Measurements from ENCODE around the gene DOK5. TPM values are rescaled to one million over a fixed set of nuclear protein-coding genes. Genes with fewer than 3 reads are reported as not detected.

Gene DOK5
- total RNA-seq, 2 donors from 2014 or later: 0.14 to 1.2 TPM

DNA sequence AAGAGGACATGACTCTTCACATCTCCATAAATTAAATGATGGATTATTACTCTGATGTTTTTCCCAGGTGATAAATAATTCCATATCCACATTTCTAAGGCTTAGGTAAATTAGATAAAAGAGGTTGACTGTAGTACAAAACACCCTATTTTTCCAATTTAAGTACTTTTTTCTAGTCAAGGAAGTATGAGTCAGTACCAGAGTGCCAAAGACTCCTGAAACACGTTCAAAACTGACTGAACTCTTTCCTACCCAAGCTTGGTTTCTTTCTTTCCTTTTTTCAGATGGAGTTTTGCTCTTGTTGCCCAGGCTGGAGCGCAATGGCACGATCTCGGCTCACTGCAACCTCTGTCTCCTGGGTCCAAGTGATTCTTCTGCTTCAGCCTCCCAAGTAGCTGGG is 85.0 kb downstream of the DOK5 start:
- no peaks in the 10 kb centered on the region for H3K27me3 ChIP-seq (replicated peaks; ENCODE audit: insufficient read depth)
- H3K4me1 ChIP-seq (replicated peaks): no peaks in the 10 kb centered on the region
- no peak for DNase-seq (ENCODE audit: low spot score)
- no peaks in the 10 kb centered on the region for H3K36me3 ChIP-seq
- H3K27ac ChIP-seq: no peak overlapping the region
- TF ChIP-seq POLR2AphosphoS5 (IDR thresholded peaks at IDR 0.05): no peak
- TF ChIP-seq, protein P1, sequence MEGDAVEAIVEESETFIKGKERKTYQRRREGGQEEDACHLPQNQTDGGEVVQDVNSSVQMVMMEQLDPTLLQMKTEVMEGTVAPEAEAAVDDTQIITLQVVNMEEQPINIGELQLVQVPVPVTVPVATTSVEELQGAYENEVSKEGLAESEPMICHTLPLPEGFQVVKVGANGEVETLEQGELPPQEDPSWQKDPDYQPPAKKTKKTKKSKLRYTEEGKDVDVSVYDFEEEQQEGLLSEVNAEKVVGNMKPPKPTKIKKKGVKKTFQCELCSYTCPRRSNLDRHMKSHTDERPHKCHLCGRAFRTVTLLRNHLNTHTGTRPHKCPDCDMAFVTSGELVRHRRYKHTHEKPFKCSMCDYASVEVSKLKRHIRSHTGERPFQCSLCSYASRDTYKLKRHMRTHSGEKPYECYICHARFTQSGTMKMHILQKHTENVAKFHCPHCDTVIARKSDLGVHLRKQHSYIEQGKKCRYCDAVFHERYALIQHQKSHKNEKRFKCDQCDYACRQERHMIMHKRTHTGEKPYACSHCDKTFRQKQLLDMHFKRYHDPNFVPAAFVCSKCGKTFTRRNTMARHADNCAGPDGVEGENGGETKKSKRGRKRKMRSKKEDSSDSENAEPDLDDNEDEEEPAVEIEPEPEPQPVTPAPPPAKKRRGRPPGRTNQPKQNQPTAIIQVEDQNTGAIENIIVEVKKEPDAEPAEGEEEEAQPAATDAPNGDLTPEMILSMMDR (IDR thresholded peaks at IDR 0.05): no peak
- no peaks in the 10 kb centered on the region for H3K9me3 ChIP-seq
- intact Hi-C loops (cut with DNase I): no loop called here
- H3K4me3 ChIP-seq: no peak overlapping the region
- WGBS: 86% methylated on average over 4 of the region's 4 CpGs

DNA sequence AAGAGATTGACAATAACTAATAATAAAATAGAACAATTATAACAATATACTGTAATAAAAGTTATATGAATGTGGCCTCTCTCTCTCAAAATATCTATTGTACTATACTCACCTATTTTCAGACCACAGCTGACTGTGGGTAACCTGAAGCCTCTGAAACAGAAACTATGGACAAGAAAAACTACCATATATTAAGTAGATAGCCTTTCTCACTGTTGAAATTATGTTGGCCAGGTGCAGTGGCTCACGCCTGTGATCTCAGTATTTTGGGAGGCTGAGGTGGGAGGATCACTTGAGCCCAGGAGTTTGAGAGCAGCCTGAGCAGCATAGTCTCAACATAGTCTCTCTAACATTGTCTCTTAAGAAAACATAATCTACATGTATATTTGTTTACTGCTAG is 89.9 kb downstream of the DOK5 start:
- TF ChIP-seq POLR2A (IDR thresholded peaks at IDR 0.05): no peak
- no peak for TF ChIP-seq POLR2AphosphoS5 (IDR thresholded peaks at IDR 0.05)
- TF ChIP-seq, protein P1 (IDR thresholded peaks at IDR 0.05): no peak
- H3K27me3 ChIP-seq (replicated peaks; ENCODE audit: insufficient read depth): no peaks in the 10 kb centered on the region
- no peak overlapping the region for H3K4me3 ChIP-seq
- intact Hi-C loops (cut with DNase I): no loop called here
- no peaks in the 10 kb centered on the region for H3K4me1 ChIP-seq (replicated peaks)
- WGBS: 84% methylated on average over 1 of the region's 1 CpG
- H3K9me3 ChIP-seq: no peaks in the 10 kb centered on the region
- no peak for DNase-seq (ENCODE audit: low spot score)
- H3K27ac ChIP-seq: no peak overlapping the region
- no peaks in the 10 kb centered on the region for H3K36me3 ChIP-seq

DNA sequence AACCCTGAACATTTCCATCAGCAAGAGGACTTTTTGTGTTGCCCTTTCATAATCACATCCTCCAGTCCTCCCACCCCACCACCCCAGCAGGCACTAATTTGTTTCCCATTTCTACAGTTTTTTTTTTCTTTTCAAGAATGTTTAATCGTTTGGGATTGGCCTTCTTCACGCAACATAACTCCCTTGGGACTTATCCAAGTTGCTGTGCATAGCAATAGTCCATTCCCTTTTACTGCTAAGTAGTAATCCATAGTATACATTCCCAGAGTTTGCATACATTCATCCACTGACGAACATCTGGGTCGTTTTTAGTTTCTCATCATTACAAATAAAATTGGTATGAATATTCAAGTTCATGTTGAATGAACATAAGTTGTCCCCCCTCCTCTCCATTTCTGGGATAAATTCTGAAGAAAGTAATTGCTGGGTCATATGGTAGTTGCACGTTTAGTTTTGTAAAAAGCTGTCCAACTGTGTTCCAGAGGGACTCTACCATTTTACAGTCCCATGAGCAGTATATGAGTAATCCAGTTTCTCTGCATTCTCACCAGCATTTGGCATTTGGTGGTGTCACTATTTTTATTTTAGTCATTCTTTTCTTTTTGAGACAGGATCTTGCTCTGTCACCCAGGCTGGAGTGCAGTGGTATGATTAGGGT is 90.8 kb downstream of the DOK5 start:
- TF ChIP-seq POLR2A (IDR thresholded peaks at IDR 0.05): no peak
- TF ChIP-seq, protein P1 (IDR thresholded peaks at IDR 0.05): no peak
- no peak for TF ChIP-seq POLR2AphosphoS5 (IDR thresholded peaks at IDR 0.05)
- WGBS: 85% methylated on average over 5 of the region's 5 CpGs

GRCh38 chr20:54570561-54570960 is 95.2 kb downstream of the DOK5 start:
- 68% methylated on average over 2 of the region's 2 CpGs for WGBS
- H3K36me3 ChIP-seq: no peaks in the 10 kb centered on the region
- no peak overlapping the region for H3K27ac ChIP-seq
- no peak for DNase-seq (ENCODE audit: low spot score)
- H3K27me3 ChIP-seq (replicated peaks; ENCODE audit: insufficient read depth): no peaks in the 10 kb centered on the region
- no peak overlapping the region for H3K4me3 ChIP-seq
- intact Hi-C loops (cut with DNase I): no loop called here
- no peaks in the 10 kb centered on the region for H3K4me1 ChIP-seq (replicated peaks)
- H3K9me3 ChIP-seq: no peaks in the 10 kb centered on the region
- TF ChIP-seq POLR2A (IDR thresholded peaks at IDR 0.05) (no peak), POLR2AphosphoS5 (IDR thresholded peaks at IDR 0.05) (no peak)
- TF ChIP-seq, protein P1 (IDR thresholded peaks at IDR 0.05): no peak

More for the DNA sequence above, 90.8 kb downstream of the DOK5 start:
- Histone ChIP-seq H3K4me3 (no peak overlapping the region), H3K27me3 (replicated peaks; ENCODE audit: insufficient read depth) (no peaks in the 10 kb centered on the region), H3K36me3 (no peaks in the 10 kb centered on the region), H3K4me1 (replicated peaks) (no peaks in the 10 kb centered on the region), H3K9me3 (no peaks in the 10 kb centered on the region), H3K27ac (no peak overlapping the region)
- DNase-seq (ENCODE audit: low spot score): no peak
- intact Hi-C loops (cut with DNase I): no loop called here

Data from prostate gland (tissue), 2 donors.